Measurements from ENCODE around the gene CIPC. TPM values are rescaled to one million over a fixed set of nuclear protein-coding genes. Genes with fewer than 3 reads are reported as not detected.

The CIPC gene
- total and polyA plus RNA-seq, 2 of the 4 experiments (the other 2 are of a cell fraction), result 6.6 to 12.9 TPM

DNA sequence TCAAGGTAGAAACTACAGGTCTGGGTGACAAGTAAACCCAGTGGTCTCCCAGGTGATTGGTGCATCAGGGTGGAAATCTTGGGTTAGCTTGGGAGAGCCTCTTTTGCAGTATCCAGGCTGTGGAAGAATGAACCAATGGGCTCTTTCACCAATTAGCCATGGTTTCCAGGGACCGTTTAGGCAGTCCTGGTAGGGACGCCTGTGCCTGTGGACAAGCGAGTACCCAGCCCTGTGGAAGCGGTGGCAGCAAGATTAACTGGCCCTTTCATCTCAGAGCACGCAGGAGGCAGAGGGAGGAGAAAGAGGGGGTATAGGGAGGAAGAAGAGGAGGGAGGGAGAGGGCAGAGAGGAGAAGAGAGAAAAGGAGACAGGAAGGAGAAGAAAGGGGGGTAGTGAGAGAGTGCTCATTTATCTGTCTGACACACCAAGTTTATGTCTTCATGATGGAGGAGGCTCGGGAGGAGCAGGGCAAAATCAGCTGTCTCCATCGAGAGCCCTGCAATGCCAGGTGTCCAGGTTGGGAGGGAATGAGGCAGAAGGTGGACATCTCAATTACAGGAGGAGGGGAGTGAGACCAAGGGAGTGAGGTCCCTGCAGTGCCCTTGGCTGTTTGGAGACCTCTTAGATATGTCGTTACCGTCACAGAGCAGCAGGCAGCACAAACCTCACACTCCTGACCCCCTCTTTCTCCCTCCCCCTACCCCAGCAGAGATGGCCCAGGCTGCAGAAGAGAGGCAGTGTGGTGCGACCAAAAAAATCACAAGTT lies 48.1 kb downstream of the CIPC start:
- Histone ChIP-seq H3K9ac (ENCODE audit: low read depth, low read length) (no peak overlapping the region), H3K27ac (ENCODE audit: insufficient read depth, low read length) (no peak overlapping the region), H4K8ac (ENCODE audit: low read depth in 2 of 2, low read length in 2 of 2) (no peak overlapping the region), H3K14ac (replicated peaks; ENCODE audit: low read depth, low read length) (no peak overlapping the region), H3K36me3 (ENCODE audit: control insufficient read depth, insufficient read depth, low read length) (no peaks in the 10 kb centered on the region), H3K27me3 (ENCODE audit: control insufficient read depth, insufficient read depth, low read length) (peaks cover 50% of the 10 kb centered on the region), H2BK5ac (ENCODE audit: low read depth, low read length, poor library complexity, severe bottlenecking) (no peak overlapping the region), H3K9me3 (ENCODE audit: control insufficient read depth, insufficient read depth, low read length) (no peaks in the 10 kb centered on the region), H3K56ac (ENCODE audit: extremely low read depth, insufficient read depth, low read length) (no peak overlapping the region), H4K20me1 (ENCODE audit: insufficient read depth, low read length) (no peaks in the 10 kb centered on the region), H2AK9ac (replicated peaks; ENCODE audit: low read depth, low read length, poor library complexity) (no peak overlapping the region), H3K79me1 (ENCODE audit: low read depth in 1 of 2, low read length in 2 of 2) (no peaks in the 10 kb centered on the region), H3K18ac (ENCODE audit: low read depth, low read length) (no peak overlapping the region), H2BK20ac (ENCODE audit: low read depth, low read length) (no peak overlapping the region), H4K91ac (ENCODE audit: insufficient read depth, low read depth, low read length) (no peak overlapping the region), H2BK15ac (ENCODE audit: low read depth, low read length) (no peak overlapping the region), H3K9me1 (ENCODE audit: insufficient read depth, low read length) (no peaks in the 10 kb centered on the region), H3K4me1 (ENCODE audit: control insufficient read depth, insufficient read depth, low read length) (no peaks in the 10 kb centered on the region; the same call in 1 of the 2 replicates), H3K23ac (ENCODE audit: low read depth, low read length) (no peak overlapping the region), H3K4me3 (ENCODE audit: insufficient read depth, low read depth, low read length) (no peak overlapping the region), H3K4ac (ENCODE audit: low read depth, low read length) (no peak overlapping the region), H3K4me2 (ENCODE audit: low read depth, low read length) (no peak overlapping the region), H2AK5ac (ENCODE audit: low read depth, low read length) (no peak overlapping the region), H4K5ac (ENCODE audit: low read depth, low read length) (no peak overlapping the region), H2BK120ac (ENCODE audit: low read depth, low read length) (no peak overlapping the region), H2AFZ (replicated peaks; ENCODE audit: low read length, poor library complexity) (no peak overlapping the region)
- in situ Hi-C loops (cut with MboI; ENCODE audit: low sequenced_read_pairs), result no loop called here
- no TSS peak for BruUV-seq (replicated peaks)
- POLR2A ChIA-PET (ENCODE audit: unreplicated experiment), result no interaction called here
- intact Hi-C loops (cut with micrococcal nuclease), result no loop called here
- no peak for TF ChIP-seq MXI1 (IDR thresholded peaks at IDR 0.05; ENCODE audit: borderline replicate concordance, low read depth, low read length)
- TF ChIP-seq CEBPB (IDR thresholded peaks at IDR 0.05; ENCODE audit: low read depth, low read length), result no peak
- TF ChIP-seq MAZ (IDR thresholded peaks at IDR 0.05; ENCODE audit: borderline replicate concordance, low read depth, low read length), result no peak
- no peak for TF ChIP-seq BHLHE40 (IDR thresholded peaks at IDR 0.05; ENCODE audit: low read depth, low read length)
- CTCF ChIA-PET, result no interaction called here
- ATAC-seq (ENCODE audit: low read depth), result no peak
- dilution Hi-C loops (cut with HindIII; ENCODE audit: low sequenced_read_pairs, unreplicated experiment), result no loop called here
- 0% methylated on average over 7 of the region's 10 CpGs; no CpG with 5 or more reads in 1 of the 2 experiments for WGBS, 2 experiments (ENCODE audit: extremely low coverage in 2 of 2, insufficient read length in 1 of 2)
- DNase-seq, result no peak

Data from IMR-90 (cell line).